Measurements from ENCODE around the gene TRPM3.

GRCh38 chr9:70675868-70676370 is 445.5 kb downstream of the TRPM3 start:
- no peak for TF ChIP-seq CTCF (IDR thresholded peaks at IDR 0.05)
- no peak for TF ChIP-seq EZH2 (IDR thresholded peaks at IDR 0.05; ENCODE audit: borderline replicate concordance, insufficient read depth, low read depth, low read length, poor library complexity, severe bottlenecking)
